ENCODE measurements around the gene TSPYL1.

DNA sequence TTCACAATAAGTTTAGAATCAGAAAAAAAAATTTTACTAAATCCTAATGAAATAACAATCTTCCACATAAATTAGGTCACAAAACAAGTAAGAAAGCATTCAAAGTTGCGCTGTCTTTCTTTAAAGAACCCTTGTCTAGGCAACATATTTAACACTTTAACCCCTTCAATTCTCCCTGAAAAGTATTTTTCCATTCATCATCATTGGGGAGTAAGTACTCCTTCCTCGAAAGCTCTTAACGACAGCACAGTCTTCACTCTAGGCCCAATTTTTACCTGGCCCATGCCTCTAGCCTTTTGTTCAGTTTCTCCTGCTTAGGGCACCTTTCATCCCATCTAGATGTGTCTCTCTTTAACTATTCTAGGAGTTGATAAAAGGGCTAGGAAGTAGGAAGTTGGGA is 2.6 kb downstream of the TSPYL1 start:
- TF ChIP-seq, protein P1, sequence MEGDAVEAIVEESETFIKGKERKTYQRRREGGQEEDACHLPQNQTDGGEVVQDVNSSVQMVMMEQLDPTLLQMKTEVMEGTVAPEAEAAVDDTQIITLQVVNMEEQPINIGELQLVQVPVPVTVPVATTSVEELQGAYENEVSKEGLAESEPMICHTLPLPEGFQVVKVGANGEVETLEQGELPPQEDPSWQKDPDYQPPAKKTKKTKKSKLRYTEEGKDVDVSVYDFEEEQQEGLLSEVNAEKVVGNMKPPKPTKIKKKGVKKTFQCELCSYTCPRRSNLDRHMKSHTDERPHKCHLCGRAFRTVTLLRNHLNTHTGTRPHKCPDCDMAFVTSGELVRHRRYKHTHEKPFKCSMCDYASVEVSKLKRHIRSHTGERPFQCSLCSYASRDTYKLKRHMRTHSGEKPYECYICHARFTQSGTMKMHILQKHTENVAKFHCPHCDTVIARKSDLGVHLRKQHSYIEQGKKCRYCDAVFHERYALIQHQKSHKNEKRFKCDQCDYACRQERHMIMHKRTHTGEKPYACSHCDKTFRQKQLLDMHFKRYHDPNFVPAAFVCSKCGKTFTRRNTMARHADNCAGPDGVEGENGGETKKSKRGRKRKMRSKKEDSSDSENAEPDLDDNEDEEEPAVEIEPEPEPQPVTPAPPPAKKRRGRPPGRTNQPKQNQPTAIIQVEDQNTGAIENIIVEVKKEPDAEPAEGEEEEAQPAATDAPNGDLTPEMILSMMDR (IDR thresholded peaks at IDR 0.05; ENCODE audit: insufficient read depth, low read length), result no peak
- TF ChIP-seq POLR2AphosphoS5 (IDR thresholded peaks at IDR 0.05; ENCODE audit: low read depth) (no peak), GABPA (IDR thresholded peaks at IDR 0.05; ENCODE audit: low read depth) (no peak)
- TF ChIP-seq, protein P2, sequence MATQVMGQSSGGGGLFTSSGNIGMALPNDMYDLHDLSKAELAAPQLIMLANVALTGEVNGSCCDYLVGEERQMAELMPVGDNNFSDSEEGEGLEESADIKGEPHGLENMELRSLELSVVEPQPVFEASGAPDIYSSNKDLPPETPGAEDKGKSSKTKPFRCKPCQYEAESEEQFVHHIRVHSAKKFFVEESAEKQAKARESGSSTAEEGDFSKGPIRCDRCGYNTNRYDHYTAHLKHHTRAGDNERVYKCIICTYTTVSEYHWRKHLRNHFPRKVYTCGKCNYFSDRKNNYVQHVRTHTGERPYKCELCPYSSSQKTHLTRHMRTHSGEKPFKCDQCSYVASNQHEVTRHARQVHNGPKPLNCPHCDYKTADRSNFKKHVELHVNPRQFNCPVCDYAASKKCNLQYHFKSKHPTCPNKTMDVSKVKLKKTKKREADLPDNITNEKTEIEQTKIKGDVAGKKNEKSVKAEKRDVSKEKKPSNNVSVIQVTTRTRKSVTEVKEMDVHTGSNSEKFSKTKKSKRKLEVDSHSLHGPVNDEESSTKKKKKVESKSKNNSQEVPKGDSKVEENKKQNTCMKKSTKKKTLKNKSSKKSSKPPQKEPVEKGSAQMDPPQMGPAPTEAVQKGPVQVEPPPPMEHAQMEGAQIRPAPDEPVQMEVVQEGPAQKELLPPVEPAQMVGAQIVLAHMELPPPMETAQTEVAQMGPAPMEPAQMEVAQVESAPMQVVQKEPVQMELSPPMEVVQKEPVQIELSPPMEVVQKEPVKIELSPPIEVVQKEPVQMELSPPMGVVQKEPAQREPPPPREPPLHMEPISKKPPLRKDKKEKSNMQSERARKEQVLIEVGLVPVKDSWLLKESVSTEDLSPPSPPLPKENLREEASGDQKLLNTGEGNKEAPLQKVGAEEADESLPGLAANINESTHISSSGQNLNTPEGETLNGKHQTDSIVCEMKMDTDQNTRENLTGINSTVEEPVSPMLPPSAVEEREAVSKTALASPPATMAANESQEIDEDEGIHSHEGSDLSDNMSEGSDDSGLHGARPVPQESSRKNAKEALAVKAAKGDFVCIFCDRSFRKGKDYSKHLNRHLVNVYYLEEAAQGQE (IDR thresholded peaks at IDR 0.05; ENCODE audit: insufficient replicate concordance, low read depth), result no peak

Data from HL-60 (cell line).